GM19324 (cell line): ENCODE measurements around the gene PCYT1A.
"Not testable (repeated sequence)": the region's sequence is repeated elsewhere in the genome, so short reads cannot be mapped to it uniquely, and the experiment has no call there.

ENCODE experiments used
- ATAC-seq: cut with Tn5 transposase; IDR thresholded peaks from one replicate; pipeline ENCODE4 v1.9.1; 2021; ENCODE audit warnings: mild to moderate bottlenecking, moderate library complexity; ENCODE audit not compliant: unreplicated experiment, low FRiP score

Gene PCYT1A

GRCh38 chr3:196292286-196292923 lies 4.9 kb upstream of the PCYT1A start:
- ATAC-seq: no peak

- no peak for ATAC-seq
Measured at GRCh38 chr3:196288141-196288460, 575 bp upstream of the PCYT1A start.

GRCh38 chr3:196287090-196287439 lies 461 bp downstream of the PCYT1A start:
- ATAC-seq: peak; percentile 7

- no peak for ATAC-seq
Measured at GRCh38 chr3:196284396-196284795, 3.1 kb downstream of the PCYT1A start.

- ATAC-seq: no peak
Measured at GRCh38 chr3:196281962-196282361, 5.6 kb downstream of the PCYT1A start.

- no peak for ATAC-seq
Measured at GRCh38 chr3:196280689-196281440, 6.7 kb downstream of the PCYT1A start.

GRCh38 chr3:196275126-196275525 lies 12.4 kb downstream of the PCYT1A start:
- no peak for ATAC-seq

- peak; percentile 72 for ATAC-seq
Measured at GRCh38 chr3:196274585-196274984, 12.9 kb downstream of the PCYT1A start.

- no peak for ATAC-seq
Measured at GRCh38 chr3:196273655-196274054, 13.9 kb downstream of the PCYT1A start.

- ATAC-seq: no peak
Measured at GRCh38 chr3:196272826-196273225, 14.7 kb downstream of the PCYT1A start.

GRCh38 chr3:196270499-196270898 lies 17.0 kb downstream of the PCYT1A start:
- ATAC-seq: no peak

GRCh38 chr3:196268284-196269163 lies 19.0 kb downstream of the PCYT1A start:
- no peak for ATAC-seq

GRCh38 chr3:196263819-196264218 lies 23.7 kb downstream of the PCYT1A start:
- no peak for ATAC-seq

GRCh38 chr3:196260784-196261183 lies 26.7 kb downstream of the PCYT1A start:
- no peak for ATAC-seq

- no peak for ATAC-seq
Measured at GRCh38 chr3:196255776-196256175, 31.8 kb downstream of the PCYT1A start.

GRCh38 chr3:196254376-196255283 lies 32.9 kb downstream of the PCYT1A start:
- no peak for ATAC-seq

- no peak for ATAC-seq
Measured at GRCh38 chr3:196251918-196252317, 35.6 kb downstream of the PCYT1A start.

- no peak for ATAC-seq
Measured at GRCh38 chr3:196246612-196247308, 40.8 kb downstream of the PCYT1A start.

- ATAC-seq: not testable (repeated sequence)
Measured at GRCh38 chr3:196244166-196244565, 43.4 kb downstream of the PCYT1A start.

GRCh38 chr3:196241704-196242103 lies 45.8 kb downstream of the PCYT1A start:
- ATAC-seq: no peak
